Right ventricle myocardium superior (tissue), 1 donor: ENCODE measurements around the gene CALM3. TPM values are rescaled to one million over a fixed set of nuclear protein-coding genes. Genes with fewer than 3 reads are reported as not detected.
A peak's percentile ranks its signal among the peaks of the same experiment; 100 is the strongest.

Experiments used
- ATAC-seq: fragments of 200-7000 bp; cut with Tn5 transposase; one replicate; pipeline ENCODE4 v1.9.1; 2020; ENCODE audit warnings: mild to moderate bottlenecking; ENCODE audit not compliant: poor library complexity
- DNase-seq: peaks from one replicate; pipeline ENCODE4 v3.0.0-alpha.2; 2020
- intact Hi-C: fragments of 100-400 bp; cut with DNase I; formaldehyde crosslinking; loops from one replicate; pipeline ENCODE4 v1.11.2; 2022
- total RNA-seq: library from RNA; stranded (reverse); fragmentation: NEBNext Ultra II Directional; extraction: Animal tissue kit (Norgen Biotek cat#: 25700); gene quantifications from one replicate; pipeline ENCODE4 v1.2.1, GENCODE V29; 2021
- donor health status: DM: no; HTN: yes; CAD: no; lungs with severe emphysema.

Gene CALM3
- total RNA-seq, 1 donor from 2014 or later = 326 TPM

DNA sequence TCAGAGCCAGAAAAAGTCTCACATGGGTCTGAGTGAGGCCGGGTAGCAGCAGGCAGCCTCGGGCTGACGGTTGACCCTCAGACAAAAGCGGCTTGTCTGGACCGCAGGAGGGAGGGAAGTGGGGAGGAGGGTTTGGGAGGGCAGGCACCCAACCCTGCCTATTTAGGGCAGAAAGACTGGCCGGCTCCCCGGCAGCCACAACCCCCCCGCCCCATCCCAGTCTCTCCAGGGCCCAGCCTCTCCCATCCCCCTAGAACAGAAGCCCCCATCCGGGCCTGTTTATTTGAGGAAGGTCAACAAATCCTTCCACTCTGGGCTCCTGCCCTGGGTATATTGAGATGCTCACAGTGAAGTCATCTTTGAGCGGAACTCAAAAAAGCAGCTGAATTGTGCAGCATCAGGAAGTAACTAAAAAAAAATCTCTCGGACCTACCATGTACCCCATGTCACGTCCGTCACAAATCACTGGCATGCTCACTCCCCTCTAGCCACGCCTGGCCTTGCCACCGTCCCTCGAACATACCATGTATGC is 53.6 kb downstream of the CALM3 start:
- intact Hi-C loops = no loop called here
- DNase-seq = no peak
- ATAC-seq = peak; percentile 8

- intact Hi-C loops = no loop called here
- no peak for ATAC-seq
- no peak for DNase-seq
Observed at GRCh38 chr19:46656541-46656940, 55.4 kb downstream of the CALM3 start.

DNA sequence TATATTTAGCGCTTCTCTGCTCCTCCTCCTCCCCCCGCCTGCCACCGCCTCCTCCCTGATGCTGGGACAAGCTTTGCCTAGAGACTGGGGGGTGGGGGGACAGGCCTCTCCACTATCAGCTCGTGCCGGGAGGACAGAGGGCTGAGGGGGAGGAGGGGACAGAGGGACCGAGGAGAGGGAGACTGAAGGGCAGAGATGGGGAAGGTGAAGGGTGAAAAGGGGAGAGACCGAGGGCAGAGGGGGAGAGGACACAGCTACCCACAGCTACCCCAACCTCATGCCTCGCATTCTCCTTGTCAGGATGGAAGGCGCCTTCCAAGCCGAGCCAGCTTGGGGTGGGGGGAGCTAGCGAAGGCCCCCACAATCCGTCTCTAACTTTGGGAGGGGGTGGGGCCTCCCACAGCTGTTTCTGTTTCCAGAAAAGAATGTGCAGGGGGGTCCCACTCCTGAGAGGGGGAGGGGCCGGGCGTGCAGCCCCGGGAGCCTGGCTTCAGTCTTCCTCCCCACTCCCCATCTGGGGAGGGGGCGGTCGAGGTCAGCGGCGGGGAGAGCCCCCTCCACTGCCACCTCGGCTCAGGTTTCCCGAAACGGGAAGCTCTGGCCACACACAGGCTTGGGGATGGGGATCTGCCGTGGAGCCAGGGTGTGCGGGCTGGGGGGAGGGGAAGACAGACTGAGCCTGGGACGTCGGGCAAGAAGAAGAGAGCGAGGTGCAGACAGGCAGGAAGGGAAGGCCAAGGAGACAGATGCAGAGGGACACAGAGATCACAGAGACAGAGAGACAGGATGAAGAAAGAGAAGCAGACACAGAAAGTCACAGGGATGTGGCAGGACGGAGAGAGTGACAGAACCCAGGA is 58.2 kb downstream of the CALM3 start:
- DNase-seq = no peak
- ATAC-seq = no peak
- intact Hi-C loops = loop anchor here (2.0 to 10.0 kb wide), 2 partner anchors 45 to 125 kb away; no protein-coding TSS in a partner anchor

DNA sequence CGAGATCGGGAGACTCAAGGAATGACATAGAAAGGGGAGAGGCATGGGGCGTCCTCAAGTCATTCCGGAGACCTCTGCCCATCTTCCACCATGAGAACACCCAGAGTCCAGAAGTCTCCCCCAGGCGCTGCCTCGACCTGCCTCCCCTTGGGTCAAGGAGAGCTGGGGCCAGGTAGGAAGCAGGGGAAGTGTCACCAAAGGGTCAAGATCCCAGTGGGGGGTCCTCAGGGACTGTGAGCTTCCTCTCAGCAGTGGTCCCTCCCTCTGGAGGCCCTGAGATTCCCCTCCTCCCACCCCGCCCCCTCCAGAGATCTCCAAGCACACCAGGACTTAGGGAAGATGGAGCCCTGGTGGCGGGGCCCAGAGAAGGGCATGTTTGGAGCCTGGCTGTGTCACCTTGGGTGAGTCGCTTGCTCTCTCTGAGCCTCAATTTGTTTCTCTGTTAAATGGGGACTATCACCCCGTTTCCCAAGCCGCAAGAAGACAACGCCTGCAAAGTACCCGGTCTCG is 58.9 kb downstream of the CALM3 start:
- intact Hi-C loops = loop anchor here (2.0 to 10.0 kb wide), 2 partner anchors 45 to 125 kb away; no protein-coding TSS in a partner anchor
- no peak for ATAC-seq
- DNase-seq = no peak

Other genes starting within 250 kb of the CALM3 start
- 28.1 TPM for gene CCDC8, start 187.8 kb upstream of the CALM3 start, total RNA-seq
- not detected for gene PNMA8C, start 172.4 kb upstream of the CALM3 start, total RNA-seq
- gene PNMA8A, start 129.8 kb upstream of the CALM3 start, total RNA-seq = 7.3 TPM
- 0.65 TPM for gene PNMA8B, start 105.5 kb upstream of the CALM3 start, total RNA-seq
- 2.6 TPM for gene PTGIR, start 23.8 kb downstream of the CALM3 start, total RNA-seq
- not detected for gene GNG8, start 34.9 kb downstream of the CALM3 start, total RNA-seq
- 15.2 TPM for gene DACT3, start 59.9 kb downstream of the CALM3 start, total RNA-seq
- gene PRKD2, start 115.8 kb downstream of the CALM3 start, total RNA-seq = 10.1 TPM
- gene FKRP, start 144.7 kb downstream of the CALM3 start, total RNA-seq = 13.9 TPM
- 38.4 TPM for gene STRN4, start 145.1 kb downstream of the CALM3 start, total RNA-seq
- gene SLC1A5, start 187.3 kb downstream of the CALM3 start, total RNA-seq = 7.0 TPM
- gene AP2S1, start 249.5 kb downstream of the CALM3 start, total RNA-seq = 78.0 TPM